IMR-90 (cell line): ENCODE measurements around the gene TUBGCP2.

Experiments
- MXI1 ChIP-seq: IDR thresholded peaks from 2 replicates; pipeline ENCODE4 v1.6.1; 2012; ENCODE audit warnings: low read depth, mild to moderate bottlenecking, low read length, moderate library complexity, borderline replicate concordance
- POLR2A ChIP-seq: IDR thresholded peaks from 2 replicates; pipeline ENCODE4 v1.6.1; 2012; ENCODE audit warnings: mild to moderate bottlenecking, low read depth, low read length
- RAD21 ChIP-seq: IDR thresholded peaks from 2 replicates; pipeline ENCODE4 v1.6.1; 2012; ENCODE audit warnings: low read length, improper control_type of control experiment
- TF ChIP-seq, protein P1 (sequence below): conservative IDR thresholded peaks from 2 replicates; pipeline ENCODE4 v1.5.1; 2012; ENCODE audit warnings: mild to moderate bottlenecking, low read depth, low read length, improper control_type of control experiment
- TF ChIP-seq, protein P2 (sequence below): fragments of 150-350 bp; IDR thresholded peaks from 2 replicates; pipeline ENCODE4 v1.6.1; 2017; ENCODE audit warnings: mild to moderate bottlenecking, antibody characterized with exemption, low read length, low read depth
- TF ChIP-seq, protein P3 (sequence below): fragments of 150-350 bp; IDR thresholded peaks from 2 replicates; pipeline ENCODE4 v1.6.1; 2016; ENCODE audit warnings: low read depth, mild to moderate bottlenecking, low read length, moderate library complexity, borderline replicate concordance

GRCh38 chr10:133268532-133268931 lies 40.1 kb downstream of the TUBGCP2 start:
- no peak for TF ChIP-seq POLR2A
- TF ChIP-seq, protein P1, sequence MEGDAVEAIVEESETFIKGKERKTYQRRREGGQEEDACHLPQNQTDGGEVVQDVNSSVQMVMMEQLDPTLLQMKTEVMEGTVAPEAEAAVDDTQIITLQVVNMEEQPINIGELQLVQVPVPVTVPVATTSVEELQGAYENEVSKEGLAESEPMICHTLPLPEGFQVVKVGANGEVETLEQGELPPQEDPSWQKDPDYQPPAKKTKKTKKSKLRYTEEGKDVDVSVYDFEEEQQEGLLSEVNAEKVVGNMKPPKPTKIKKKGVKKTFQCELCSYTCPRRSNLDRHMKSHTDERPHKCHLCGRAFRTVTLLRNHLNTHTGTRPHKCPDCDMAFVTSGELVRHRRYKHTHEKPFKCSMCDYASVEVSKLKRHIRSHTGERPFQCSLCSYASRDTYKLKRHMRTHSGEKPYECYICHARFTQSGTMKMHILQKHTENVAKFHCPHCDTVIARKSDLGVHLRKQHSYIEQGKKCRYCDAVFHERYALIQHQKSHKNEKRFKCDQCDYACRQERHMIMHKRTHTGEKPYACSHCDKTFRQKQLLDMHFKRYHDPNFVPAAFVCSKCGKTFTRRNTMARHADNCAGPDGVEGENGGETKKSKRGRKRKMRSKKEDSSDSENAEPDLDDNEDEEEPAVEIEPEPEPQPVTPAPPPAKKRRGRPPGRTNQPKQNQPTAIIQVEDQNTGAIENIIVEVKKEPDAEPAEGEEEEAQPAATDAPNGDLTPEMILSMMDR, result no peak
- TF ChIP-seq MXI1, result no peak
- TF ChIP-seq, protein P2, sequence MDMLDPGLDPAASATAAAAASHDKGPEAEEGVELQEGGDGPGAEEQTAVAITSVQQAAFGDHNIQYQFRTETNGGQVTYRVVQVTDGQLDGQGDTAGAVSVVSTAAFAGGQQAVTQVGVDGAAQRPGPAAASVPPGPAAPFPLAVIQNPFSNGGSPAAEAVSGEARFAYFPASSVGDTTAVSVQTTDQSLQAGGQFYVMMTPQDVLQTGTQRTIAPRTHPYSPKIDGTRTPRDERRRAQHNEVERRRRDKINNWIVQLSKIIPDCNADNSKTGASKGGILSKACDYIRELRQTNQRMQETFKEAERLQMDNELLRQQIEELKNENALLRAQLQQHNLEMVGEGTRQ, result no peak
- no peak for TF ChIP-seq RAD21
- TF ChIP-seq, protein P3, sequence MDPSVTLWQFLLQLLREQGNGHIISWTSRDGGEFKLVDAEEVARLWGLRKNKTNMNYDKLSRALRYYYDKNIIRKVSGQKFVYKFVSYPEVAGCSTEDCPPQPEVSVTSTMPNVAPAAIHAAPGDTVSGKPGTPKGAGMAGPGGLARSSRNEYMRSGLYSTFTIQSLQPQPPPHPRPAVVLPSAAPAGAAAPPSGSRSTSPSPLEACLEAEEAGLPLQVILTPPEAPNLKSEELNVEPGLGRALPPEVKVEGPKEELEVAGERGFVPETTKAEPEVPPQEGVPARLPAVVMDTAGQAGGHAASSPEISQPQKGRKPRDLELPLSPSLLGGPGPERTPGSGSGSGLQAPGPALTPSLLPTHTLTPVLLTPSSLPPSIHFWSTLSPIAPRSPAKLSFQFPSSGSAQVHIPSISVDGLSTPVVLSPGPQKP, result no peak
